ENCODE results near the gene ASTN2.

Gene ASTN2

GRCh38 chr9:117060963-117061362, 353.9 kb downstream of the ASTN2 start:
- CTCF ChIA-PET = no interaction called here

GRCh38 chr9:117050007-117050406, 364.9 kb downstream of the ASTN2 start:
- ChIA-PET CTCF (interaction anchor here (2.2 kb wide), 1 partner anchor 189 kb away, joined by 6 read pairs; no protein-coding TSS in a partner anchor), POLR2A (no interaction called here)
- DNase-seq (ENCODE audit: extremely low spot score) = no peak
- TF ChIP-seq CTCF (IDR thresholded peaks at IDR 0.05; ENCODE audit: control extremely low read depth, extremely low read depth, low read depth, missing control alignments) = no peak

More at GRCh38 chr9:117060963-117061362, 353.9 kb downstream of the ASTN2 start:
- no peak for TF ChIP-seq CTCF (IDR thresholded peaks at IDR 0.05; ENCODE audit: control extremely low read depth, extremely low read depth, low read depth, missing control alignments)
- DNase-seq (ENCODE audit: extremely low spot score) = no peak
- POLR2A ChIA-PET = no interaction called here

GRCh38 chr9:117046666-117047327, 368.1 kb downstream of the ASTN2 start:
- no peak for DNase-seq (ENCODE audit: extremely low spot score)
- CTCF ChIA-PET = interaction anchor here (1.0 to 2.4 kb wide), 7 partner anchors 9 to 309 kb away, joined by 3 to 9 read pairs (median 4); no protein-coding TSS in a partner anchor
- POLR2A ChIA-PET = no interaction called here
- no peak for TF ChIP-seq CTCF (IDR thresholded peaks at IDR 0.05; ENCODE audit: control extremely low read depth, extremely low read depth, low read depth, missing control alignments)

- POLR2A ChIA-PET = no interaction called here
- TF ChIP-seq CTCF (IDR thresholded peaks at IDR 0.05; ENCODE audit: control extremely low read depth, extremely low read depth, low read depth, missing control alignments) = no peak
- CTCF ChIA-PET = no interaction called here
- no peak for DNase-seq (ENCODE audit: extremely low spot score)
Measured at GRCh38 chr9:117044241-117044640, 370.6 kb downstream of the ASTN2 start.

- ChIA-PET CTCF (no interaction called here), POLR2A (no interaction called here)
- TF ChIP-seq CTCF (IDR thresholded peaks at IDR 0.05; ENCODE audit: control extremely low read depth, extremely low read depth, low read depth, missing control alignments) = no peak
- DNase-seq (ENCODE audit: extremely low spot score) = no peak
Measured at GRCh38 chr9:117043159-117043558, 371.7 kb downstream of the ASTN2 start.

- POLR2A ChIA-PET = no interaction called here
- no peak for TF ChIP-seq CTCF (IDR thresholded peaks at IDR 0.05; ENCODE audit: control extremely low read depth, extremely low read depth, low read depth, missing control alignments)
- CTCF ChIA-PET = interaction anchor here (0.8 to 1.9 kb wide), 5 partner anchors 11 to 175 kb away, joined by 3 to 6 read pairs (median 3); no protein-coding TSS in a partner anchor
- no peak for DNase-seq (ENCODE audit: extremely low spot score)
Measured at GRCh38 chr9:117035546-117035945, 379.3 kb downstream of the ASTN2 start.

Measured in GM10248 (cell line).